Measurements from ENCODE around the gene TACO1. TPM values are rescaled to one million over a fixed set of nuclear protein-coding genes. Genes with fewer than 3 reads are reported as not detected.

Gene TACO1
- total RNA-seq, 2 donors from 2014 or later: 34.1 to 51.6 TPM

- H3K27ac ChIP-seq: no peak overlapping the region
- no peaks in the 10 kb centered on the region for H3K9me3 ChIP-seq
- H3K27me3 ChIP-seq: no peaks in the 10 kb centered on the region
- H3K4me3 ChIP-seq: no peak overlapping the region
- intact Hi-C loops (cut with DNase I): no loop called here
- no peak for DNase-seq
- H3K36me3 ChIP-seq: peaks cover 9% of the 10 kb centered on the region
- no peak for TF ChIP-seq CTCF (IDR thresholded peaks at IDR 0.05)
- no peaks in the 10 kb centered on the region for H3K4me1 ChIP-seq
- H3K9ac ChIP-seq (ENCODE audit: low read depth in 2 of 2, low read length in 2 of 2): no peak overlapping the region
These were observed 10.7 kb downstream of the TACO1 start for GRCh38 chr17:63611354-63611753.

- intact Hi-C loops (cut with DNase I): loop anchor here (2.0 kb wide), 1 partner anchor 189 kb away; no protein-coding TSS in a partner anchor
These were observed 13.0 kb downstream of the TACO1 start for GRCh38 chr17:63613663-63614062.

GRCh38 chr17:63621229-63621683 lies 20.6 kb downstream of the TACO1 start:
- TF ChIP-seq CTCF (IDR thresholded peaks at IDR 0.05): no peak
- Histone ChIP-seq H3K4me1 (peaks cover 10% of the 10 kb centered on the region), H3K36me3 (no peaks in the 10 kb centered on the region), H3K4me3 (peak overlapping the region; percentile 91), H3K9me3 (no peaks in the 10 kb centered on the region), H3K27ac (peak overlapping the region; percentile 75), H3K27me3 (no peaks in the 10 kb centered on the region), H3K9ac (ENCODE audit: low read depth in 2 of 2, low read length in 2 of 2) (peak overlapping the region; percentile 71 to 86)
- DNase-seq: no peak
- intact Hi-C loops (cut with DNase I): loop anchor here (10.0 kb wide), 1 partner anchor 214 kb away; no protein-coding TSS in a partner anchor

More at GRCh38 chr17:63613663-63614062, 13.0 kb downstream of the TACO1 start:
- H3K4me3 ChIP-seq: no peak overlapping the region
- H3K9ac ChIP-seq (ENCODE audit: low read depth in 2 of 2, low read length in 2 of 2): no peak overlapping the region
- DNase-seq: no peak
- H3K9me3 ChIP-seq: no peaks in the 10 kb centered on the region
- H3K4me1 ChIP-seq: no peaks in the 10 kb centered on the region
- H3K27ac ChIP-seq: no peak overlapping the region
- H3K27me3 ChIP-seq: no peaks in the 10 kb centered on the region
- H3K36me3 ChIP-seq: peaks cover 8% of the 10 kb centered on the region
- no peak for TF ChIP-seq CTCF (IDR thresholded peaks at IDR 0.05)

- TF ChIP-seq CTCF (IDR thresholded peaks at IDR 0.05): no peak
- H3K4me1 ChIP-seq: peaks cover 10% of the 10 kb centered on the region
- no peaks in the 10 kb centered on the region for H3K36me3 ChIP-seq
- H3K27me3 ChIP-seq: no peaks in the 10 kb centered on the region
- H3K27ac ChIP-seq: peak within 1 kb of the TSS; percentile 75
- peak; percentile 99 for DNase-seq
- peak within 1 kb of the TSS; percentile 91 for H3K4me3 ChIP-seq
- peak within 1 kb of the TSS; percentile 86 to 88 for H3K9ac ChIP-seq (ENCODE audit: low read depth in 2 of 2, low read length in 2 of 2)
- H3K9me3 ChIP-seq: no peaks in the 10 kb centered on the region
- intact Hi-C loops (cut with DNase I): loop anchor here (10.0 kb wide), 1 partner anchor 213 kb away; no protein-coding TSS in a partner anchor
These were observed 21.2 kb downstream of the TACO1 start, which contains the start of gene MAP3K3 for GRCh38 chr17:63621684-63622573. Gene MAP3K3, plus strand, starts transcription at chr17:63622417. Its CDS starts 343 bp downstream, at chr17:63622760.

GRCh38 chr17:63622574-63623390 lies 22.1 kb downstream of the TACO1 start:
- TF ChIP-seq CTCF (IDR thresholded peaks at IDR 0.05): no peak
- Histone ChIP-seq H3K4me1 (peaks cover 10% of the 10 kb centered on the region), H3K27ac (peak overlapping the region; percentile 70), H3K4me3 (peak overlapping the region; percentile 91), H3K36me3 (no peaks in the 10 kb centered on the region), H3K9ac (ENCODE audit: low read depth in 2 of 2, low read length in 2 of 2) (peak overlapping the region; percentile 57 to 88), H3K9me3 (no peaks in the 10 kb centered on the region), H3K27me3 (no peaks in the 10 kb centered on the region)
- intact Hi-C loops (cut with DNase I): loop anchor here (10.0 kb wide), 1 partner anchor 212 kb away; no protein-coding TSS in a partner anchor
- DNase-seq: peak; percentile 76
